AG04450 (cell line): ENCODE results near the gene MEGF9. TPM values are rescaled to one million over a fixed set of nuclear protein-coding genes. Genes with fewer than 3 reads are reported as not detected.

ENCODE experiments used
- CTCF ChIA-PET: fragments of 300-600, 350-600 bp; formaldehyde crosslinking; extraction: SDS; loops from one replicate; lab custom pipeline; 2022; ENCODE audit warnings: antibody characterized with exemption, inconsistent platforms; lab: Charles Lee
- POLR2A ChIA-PET: fragments of 350-600 bp; formaldehyde crosslinking; extraction: SDS; loops from one replicate; lab custom pipeline; 2021; ENCODE audit warnings: antibody characterized with exemption, inconsistent platforms; lab: Yijun Ruan, JAX
- DNase-seq: peaks from one replicate; pipeline ENCODE4 v3.0.0-alpha.2; 2011; ENCODE audit warnings: low read depth, low spot score
- H3K27ac ChIP-seq: one replicate; pipeline ENCODE4 v1.5.1; 2012; ENCODE audit warnings: low read depth, low read length, control low read depth
- H3K27me3 ChIP-seq: one replicate; pipeline ENCODE4 v1.6.0; 2012; ENCODE audit warnings: low read length; ENCODE audit not compliant: control insufficient read depth, insufficient read depth
- H3K4me3 ChIP-seq: 2 replicates; pipeline ENCODE4 v1.5.1; 2011; ENCODE audit warnings: mild to moderate bottlenecking, low read depth, low read length, control low read depth
- H3K9me3 ChIP-seq: 2 replicates; pipeline ENCODE4 v1.5.1; 2012; ENCODE audit warnings: low read length; ENCODE audit not compliant: control insufficient read depth, insufficient read depth
- CTCF ChIP-seq: IDR thresholded peaks from 2 replicates; pipeline ENCODE4 v1.5.1; 2011; ENCODE audit warnings: low read depth, low read length, control low read depth, inconsistent platforms
- polyA plus RNA-seq: library from polyadenylated mRNA; depleted of rRNA; stranded (reverse); fragments of >200 nt; gene quantifications from 2 replicates; pipeline ENCODE4 v1.2.3, GENCODE V29; 2011

Gene MEGF9
- polyA plus RNA-seq, 1 experiment: 12.9 TPM

GRCh38 chr9:120735415-120736126 is 21.3 kb upstream of the MEGF9 start:
- no peak for TF ChIP-seq CTCF
- Histone ChIP-seq H3K27me3 (no peaks in the 10 kb centered on the region), H3K4me3 (no peak overlapping the region), H3K9me3 (no peaks in the 10 kb centered on the region), H3K27ac (peak overlapping the region; percentile 88)
- ChIA-PET CTCF (interaction anchor here (0.8 to 3.9 kb wide), 4 partner anchors 20 to 201 kb away, joined by 3 to 14 read pairs (median 10); no protein-coding TSS in a partner anchor), POLR2A (no interaction called here)
- peak; percentile 41 for DNase-seq

GRCh38 chr9:120734607-120735410 is 20.5 kb upstream of the MEGF9 start:
- DNase-seq: no peak
- CTCF ChIA-PET: interaction anchor here (0.8 to 3.9 kb wide), 3 partner anchors 21 to 202 kb away, joined by 3 to 14 read pairs (median 13); no protein-coding TSS in a partner anchor

GRCh38 chr9:120733190-120733589 is 18.9 kb upstream of the MEGF9 start:
- Histone ChIP-seq H3K27ac (no peak overlapping the region), H3K9me3 (no peaks in the 10 kb centered on the region), H3K27me3 (no peaks in the 10 kb centered on the region), H3K4me3 (no peak overlapping the region)
- peak; percentile 39 for DNase-seq
- ChIA-PET CTCF (interaction anchor here (3.9 kb wide), 1 partner anchor 113 kb away, joined by 13 read pairs; no protein-coding TSS in a partner anchor), POLR2A (no interaction called here)
- no peak for TF ChIP-seq CTCF

More at GRCh38 chr9:120734607-120735410, 20.5 kb upstream of the MEGF9 start:
- Histone ChIP-seq H3K4me3 (no peak overlapping the region), H3K9me3 (no peaks in the 10 kb centered on the region), H3K27ac (peak overlapping the region; percentile 88), H3K27me3 (no peaks in the 10 kb centered on the region)
- TF ChIP-seq CTCF: no peak
- POLR2A ChIA-PET: interaction anchor here (0.8 kb wide), 1 partner anchor 19 kb away, joined by 3 read pairs; no protein-coding TSS in a partner anchor

- POLR2A ChIA-PET: interaction anchor here (0.5 to 2.6 kb wide), 11 partner anchors 12 to 717 kb away, joined by 3 to 31 read pairs (median 4); partner anchors contain the start of genes FBXW2 and MEGF9
- Histone ChIP-seq H3K4me3 (no peak overlapping the region), H3K27me3 (no peaks in the 10 kb centered on the region), H3K9me3 (no peaks in the 10 kb centered on the region), H3K27ac (peak overlapping the region; percentile 69)
- DNase-seq: peak; percentile 91
- CTCF ChIA-PET: interaction anchor here (0.8 to 3.6 kb wide), 5 partner anchors 10 to 329 kb away, joined by 4 to 18 read pairs (median 5); no protein-coding TSS in a partner anchor
- TF ChIP-seq CTCF: no peak
Observed at GRCh38 chr9:120730654-120731514, 16.6 kb upstream of the MEGF9 start.
